Measurements from ENCODE around the gene PEA15. TPM values are rescaled to one million over a fixed set of nuclear protein-coding genes. Genes with fewer than 3 reads are reported as not detected.

The PEA15 gene
- total RNA-seq, 1 donor from 2014 or later = 37.4 TPM

- H3K27me3 Mint-ChIP-seq (ENCODE audit: low read depth) = no peaks in the 10 kb centered on the region
- no peak for TF ChIP-seq CTCF (IDR thresholded peaks at IDR 0.05; ENCODE audit: unreplicated experiment)
- no peaks in the 10 kb centered on the region for H3K36me3 Mint-ChIP-seq
- no peaks in the 10 kb centered on the region for H3K9me3 Mint-ChIP-seq
- no peak for DNase-seq (ENCODE audit: low spot score in 2 of 2, unreplicated experiment in 2 of 2)
- no peaks in the 10 kb centered on the region for H3K4me1 Mint-ChIP-seq
- H3K4me3 Mint-ChIP-seq = no peak overlapping the region
- no peak overlapping the region for H3K27ac Mint-ChIP-seq
Measured at GRCh38 chr1:160159846-160160245, 45.3 kb upstream of the PEA15 start.

- no peaks in the 10 kb centered on the region for H3K9me3 Mint-ChIP-seq
- H3K36me3 Mint-ChIP-seq = no peaks in the 10 kb centered on the region
- H3K27me3 Mint-ChIP-seq (ENCODE audit: low read depth) = no peaks in the 10 kb centered on the region
- no peak for DNase-seq (ENCODE audit: low spot score in 2 of 2, unreplicated experiment in 2 of 2)
- H3K4me3 Mint-ChIP-seq = no peak overlapping the region
- no peak overlapping the region for H3K27ac Mint-ChIP-seq
- no peaks in the 10 kb centered on the region for H3K4me1 Mint-ChIP-seq
- TF ChIP-seq CTCF (IDR thresholded peaks at IDR 0.05; ENCODE audit: unreplicated experiment) = no peak
Measured at GRCh38 chr1:160161965-160162705, 43.0 kb upstream of the PEA15 start.

GRCh38 chr1:160162931-160163330, 42.3 kb upstream of the PEA15 start:
- Mint-ChIP-seq H3K27me3 (ENCODE audit: low read depth) (no peaks in the 10 kb centered on the region), H3K36me3 (no peaks in the 10 kb centered on the region), H3K4me3 (no peak overlapping the region), H3K9me3 (no peaks in the 10 kb centered on the region), H3K27ac (no peak overlapping the region), H3K4me1 (peaks cover 2% of the 10 kb centered on the region)
- TF ChIP-seq CTCF (IDR thresholded peaks at IDR 0.05; ENCODE audit: unreplicated experiment) = no peak
- DNase-seq (ENCODE audit: low spot score in 2 of 2, unreplicated experiment in 2 of 2) = no peak

GRCh38 chr1:160163615-160164014, 41.6 kb upstream of the PEA15 start:
- H3K4me1 Mint-ChIP-seq = peaks cover 2% of the 10 kb centered on the region
- no peak for TF ChIP-seq CTCF (IDR thresholded peaks at IDR 0.05; ENCODE audit: unreplicated experiment)
- H3K4me3 Mint-ChIP-seq = no peak overlapping the region
- H3K27ac Mint-ChIP-seq = no peak overlapping the region
- H3K9me3 Mint-ChIP-seq = no peaks in the 10 kb centered on the region
- H3K27me3 Mint-ChIP-seq (ENCODE audit: low read depth) = no peaks in the 10 kb centered on the region
- no peak for DNase-seq (ENCODE audit: low spot score in 2 of 2, unreplicated experiment in 2 of 2)
- H3K36me3 Mint-ChIP-seq = no peaks in the 10 kb centered on the region

- no peaks in the 10 kb centered on the region for H3K36me3 Mint-ChIP-seq
- DNase-seq (ENCODE audit: low spot score in 2 of 2, unreplicated experiment in 2 of 2) = no peak
- no peak overlapping the region for H3K4me3 Mint-ChIP-seq
- H3K27me3 Mint-ChIP-seq (ENCODE audit: low read depth) = no peaks in the 10 kb centered on the region
- H3K9me3 Mint-ChIP-seq = no peaks in the 10 kb centered on the region
- peaks cover 2% of the 10 kb centered on the region for H3K4me1 Mint-ChIP-seq
- no peak for TF ChIP-seq CTCF (IDR thresholded peaks at IDR 0.05; ENCODE audit: unreplicated experiment)
- no peak overlapping the region for H3K27ac Mint-ChIP-seq
Measured at GRCh38 chr1:160164121-160164520, 41.1 kb upstream of the PEA15 start.
